Measurements from ENCODE around the gene IMPDH1.

- TF ChIP-seq CTCF (IDR thresholded peaks at IDR 0.05) (no peak), POLR2A (IDR thresholded peaks at IDR 0.05) (no peak)
These were observed 45.5 kb downstream of the IMPDH1 start for GRCh38 chr7:128364166-128364870.
